ENCODE measurements around the gene PROZ. TPM values are rescaled to one million over a fixed set of nuclear protein-coding genes. Genes with fewer than 3 reads are reported as not detected.

Gene PROZ
- total RNA-seq, 1 experiment from 2014 or later: not detected

DNA sequence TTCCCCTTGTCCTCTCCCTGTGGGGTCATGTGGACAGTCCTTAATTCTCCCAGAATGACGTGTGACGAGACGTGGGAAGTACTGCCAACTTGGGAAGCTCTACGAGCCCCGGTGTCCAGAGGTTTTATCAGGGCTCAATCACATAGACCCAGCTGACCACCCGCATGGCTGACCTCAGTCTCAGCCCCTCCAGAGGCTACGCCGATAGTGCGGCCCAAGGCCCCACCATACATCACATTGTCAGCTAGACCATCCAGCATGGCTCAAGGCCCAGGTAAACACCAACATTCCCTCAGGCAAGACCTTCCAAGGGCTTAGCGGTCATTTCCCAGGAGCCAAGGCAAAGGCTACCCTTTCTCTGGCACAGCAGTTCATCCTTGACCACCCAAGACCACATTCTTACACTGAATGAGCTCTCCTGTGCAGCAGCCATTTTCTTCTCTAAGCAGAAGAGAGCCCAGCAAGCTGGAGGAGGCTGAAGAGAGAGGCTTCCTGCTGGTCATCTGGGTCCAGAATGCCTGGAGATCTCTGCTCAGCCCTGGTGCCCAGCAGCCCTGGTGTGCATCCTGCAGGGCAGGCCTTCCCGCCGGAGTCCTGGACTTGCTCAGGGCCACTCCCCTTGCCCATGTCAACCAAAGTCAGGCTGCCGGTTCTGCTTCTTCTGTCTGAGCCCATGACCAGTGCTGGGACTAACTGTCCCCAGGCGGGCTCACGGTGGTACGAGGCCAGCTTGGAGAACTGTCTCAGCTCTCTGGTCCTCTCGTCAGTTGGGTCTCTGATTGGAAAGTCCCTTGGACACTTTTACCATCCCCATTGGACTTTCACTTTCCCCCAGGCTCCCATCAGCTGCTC, 43.7 kb upstream of the PROZ start:
- ATAC-seq: no peak
- H3K9me3 ChIP-seq (ENCODE audit: control insufficient read depth in 1 of 2, insufficient read depth in 1 of 2, low read depth in 1 of 2, low read length in 2 of 2): no peaks in the 10 kb centered on the region
- TF ChIP-seq, protein P1, sequence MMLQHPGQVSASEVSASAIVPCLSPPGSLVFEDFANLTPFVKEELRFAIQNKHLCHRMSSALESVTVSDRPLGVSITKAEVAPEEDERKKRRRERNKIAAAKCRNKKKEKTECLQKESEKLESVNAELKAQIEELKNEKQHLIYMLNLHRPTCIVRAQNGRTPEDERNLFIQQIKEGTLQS (IDR thresholded peaks at IDR 0.05): no peak
- TF ChIP-seq POLR2AphosphoS5 (IDR thresholded peaks at IDR 0.05; ENCODE audit: low read depth, low read length): no peak
- no peak for TF ChIP-seq SP1 (IDR thresholded peaks at IDR 0.05; ENCODE audit: low read depth)
- TF ChIP-seq CEBPB (IDR thresholded peaks at IDR 0.05; ENCODE audit: low read depth): no peak
- TF ChIP-seq ELF1 (IDR thresholded peaks at IDR 0.05; ENCODE audit: borderline replicate concordance, low read depth): no peak
- TF ChIP-seq, protein P2, sequence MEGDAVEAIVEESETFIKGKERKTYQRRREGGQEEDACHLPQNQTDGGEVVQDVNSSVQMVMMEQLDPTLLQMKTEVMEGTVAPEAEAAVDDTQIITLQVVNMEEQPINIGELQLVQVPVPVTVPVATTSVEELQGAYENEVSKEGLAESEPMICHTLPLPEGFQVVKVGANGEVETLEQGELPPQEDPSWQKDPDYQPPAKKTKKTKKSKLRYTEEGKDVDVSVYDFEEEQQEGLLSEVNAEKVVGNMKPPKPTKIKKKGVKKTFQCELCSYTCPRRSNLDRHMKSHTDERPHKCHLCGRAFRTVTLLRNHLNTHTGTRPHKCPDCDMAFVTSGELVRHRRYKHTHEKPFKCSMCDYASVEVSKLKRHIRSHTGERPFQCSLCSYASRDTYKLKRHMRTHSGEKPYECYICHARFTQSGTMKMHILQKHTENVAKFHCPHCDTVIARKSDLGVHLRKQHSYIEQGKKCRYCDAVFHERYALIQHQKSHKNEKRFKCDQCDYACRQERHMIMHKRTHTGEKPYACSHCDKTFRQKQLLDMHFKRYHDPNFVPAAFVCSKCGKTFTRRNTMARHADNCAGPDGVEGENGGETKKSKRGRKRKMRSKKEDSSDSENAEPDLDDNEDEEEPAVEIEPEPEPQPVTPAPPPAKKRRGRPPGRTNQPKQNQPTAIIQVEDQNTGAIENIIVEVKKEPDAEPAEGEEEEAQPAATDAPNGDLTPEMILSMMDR (IDR thresholded peaks at IDR 0.05 in 2 of 3, conservative IDR thresholded peaks at IDR 0.05 in 1 of 3; ENCODE audit: borderline replicate concordance in 1 of 3, insufficient read depth in 1 of 3, low read depth in 2 of 3, low read length in 2 of 3): no peak
- no peak for TF ChIP-seq JUND (IDR thresholded peaks at IDR 0.05)
- TF ChIP-seq SRF (IDR thresholded peaks at IDR 0.05; ENCODE audit: low read depth): no peak
- no peak for TF ChIP-seq FOSL1 (IDR thresholded peaks at IDR 0.05; ENCODE audit: low read depth)
- no peak for TF ChIP-seq TCF7L2 (IDR thresholded peaks at IDR 0.05; ENCODE audit: borderline replicate concordance, extremely low read depth, insufficient read depth, insufficient read length)
- TF ChIP-seq, protein P3, sequence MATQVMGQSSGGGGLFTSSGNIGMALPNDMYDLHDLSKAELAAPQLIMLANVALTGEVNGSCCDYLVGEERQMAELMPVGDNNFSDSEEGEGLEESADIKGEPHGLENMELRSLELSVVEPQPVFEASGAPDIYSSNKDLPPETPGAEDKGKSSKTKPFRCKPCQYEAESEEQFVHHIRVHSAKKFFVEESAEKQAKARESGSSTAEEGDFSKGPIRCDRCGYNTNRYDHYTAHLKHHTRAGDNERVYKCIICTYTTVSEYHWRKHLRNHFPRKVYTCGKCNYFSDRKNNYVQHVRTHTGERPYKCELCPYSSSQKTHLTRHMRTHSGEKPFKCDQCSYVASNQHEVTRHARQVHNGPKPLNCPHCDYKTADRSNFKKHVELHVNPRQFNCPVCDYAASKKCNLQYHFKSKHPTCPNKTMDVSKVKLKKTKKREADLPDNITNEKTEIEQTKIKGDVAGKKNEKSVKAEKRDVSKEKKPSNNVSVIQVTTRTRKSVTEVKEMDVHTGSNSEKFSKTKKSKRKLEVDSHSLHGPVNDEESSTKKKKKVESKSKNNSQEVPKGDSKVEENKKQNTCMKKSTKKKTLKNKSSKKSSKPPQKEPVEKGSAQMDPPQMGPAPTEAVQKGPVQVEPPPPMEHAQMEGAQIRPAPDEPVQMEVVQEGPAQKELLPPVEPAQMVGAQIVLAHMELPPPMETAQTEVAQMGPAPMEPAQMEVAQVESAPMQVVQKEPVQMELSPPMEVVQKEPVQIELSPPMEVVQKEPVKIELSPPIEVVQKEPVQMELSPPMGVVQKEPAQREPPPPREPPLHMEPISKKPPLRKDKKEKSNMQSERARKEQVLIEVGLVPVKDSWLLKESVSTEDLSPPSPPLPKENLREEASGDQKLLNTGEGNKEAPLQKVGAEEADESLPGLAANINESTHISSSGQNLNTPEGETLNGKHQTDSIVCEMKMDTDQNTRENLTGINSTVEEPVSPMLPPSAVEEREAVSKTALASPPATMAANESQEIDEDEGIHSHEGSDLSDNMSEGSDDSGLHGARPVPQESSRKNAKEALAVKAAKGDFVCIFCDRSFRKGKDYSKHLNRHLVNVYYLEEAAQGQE (IDR thresholded peaks at IDR 0.05; ENCODE audit: low read depth): no peak
- no peak overlapping the region for H3K9ac ChIP-seq (ENCODE audit: low read length)
- H3K27ac ChIP-seq (ENCODE audit: low read depth, low read length): no peak overlapping the region
- H3K79me2 ChIP-seq (ENCODE audit: insufficient read depth, low read length): no peaks in the 10 kb centered on the region
- H3K4me3 ChIP-seq (replicated peaks in 1 of 2; ENCODE audit: low read depth in 1 of 2, low read length in 2 of 2): no peak overlapping the region
- BruUV-seq (replicated peaks): no TSS peak
- ChIA-PET CTCF (no interaction called here), POLR2A (no interaction called here), RAD21 (ENCODE audit: low non-redundant PET in 1 of 2, low total read pairs in 2 of 2, uncharacterized antibody in 2 of 2, unreplicated experiment in 2 of 2) (no interaction called here)
- intact Hi-C loops (cut with micrococcal nuclease): no loop called here
- no peak for DNase-seq (ENCODE audit: low read depth, low spot score)
- no peak overlapping the region for H3K4me2 ChIP-seq (ENCODE audit: low read length)
- no peaks in the 10 kb centered on the region for H3K36me3 ChIP-seq (ENCODE audit: control insufficient read depth in 1 of 2, insufficient read depth in 2 of 2, low read length in 2 of 2)
- H3K27me3 ChIP-seq (ENCODE audit: insufficient read depth, low read length): 0 out of 2 replicates have a peak, but pooled peaks cover 4% of the 10 kb centered on the region
- no peaks in the 10 kb centered on the region for H4K20me1 ChIP-seq (ENCODE audit: insufficient read depth)
- no peak overlapping the region for H2AFZ ChIP-seq (ENCODE audit: low read depth, low read length, poor library complexity, severe bottlenecking)
- peaks cover 0 to 7% of the 10 kb centered on the region in 2 experiments; a peak in 1 of 4 replicates for H3K4me1 ChIP-seq (ENCODE audit: control insufficient read depth in 1 of 2, insufficient read depth in 2 of 2, low read length in 2 of 2)
- H3K9me2 ChIP-seq (ENCODE audit: insufficient read depth): no peaks in the 10 kb centered on the region

Measured in HCT116 (cell line).